GM19238 (cell line): Measurements from ENCODE around the gene STXBP5.
"Not testable (repeated sequence)": the region's sequence is repeated elsewhere in the genome, so short reads cannot be mapped to it uniquely, and the experiment has no call there.

Source experiments
- DNase-seq: peaks from one replicate; pipeline ENCODE4 v3.0.0; 2011; ENCODE audit warnings: low spot score; ENCODE audit not compliant: insufficient read length

Gene STXBP5

GRCh38 chr6:147244832-147245231 lies 40.6 kb downstream of the STXBP5 start:
- DNase-seq: no peak

- no peak for DNase-seq
Measured at GRCh38 chr6:147245693-147246092, 41.5 kb downstream of the STXBP5 start.

- no peak for DNase-seq
Measured at GRCh38 chr6:147246853-147247635, 42.8 kb downstream of the STXBP5 start.

GRCh38 chr6:147248859-147249258 lies 44.6 kb downstream of the STXBP5 start:
- no peak for DNase-seq

- no peak for DNase-seq
Measured at GRCh38 chr6:147251072-147251471, 46.9 kb downstream of the STXBP5 start.

- DNase-seq: not testable (repeated sequence)
Measured at GRCh38 chr6:147254929-147255473, 50.8 kb downstream of the STXBP5 start.

- DNase-seq: no peak
Measured at GRCh38 chr6:147255948-147256674, 51.9 kb downstream of the STXBP5 start.

- DNase-seq: no peak
Measured at GRCh38 chr6:147257760-147258159, 53.5 kb downstream of the STXBP5 start.

GRCh38 chr6:147260091-147260490 lies 55.9 kb downstream of the STXBP5 start:
- no peak for DNase-seq

GRCh38 chr6:147262946-147263345 lies 58.7 kb downstream of the STXBP5 start:
- DNase-seq: no peak

- no peak for DNase-seq
Measured at GRCh38 chr6:147266821-147267220, 62.6 kb downstream of the STXBP5 start.

GRCh38 chr6:147267658-147268057 lies 63.4 kb downstream of the STXBP5 start:
- DNase-seq: no peak

- DNase-seq: no peak
Measured at GRCh38 chr6:147268254-147268653, 64.0 kb downstream of the STXBP5 start.

- DNase-seq: no peak
Measured at GRCh38 chr6:147274012-147274411, 69.8 kb downstream of the STXBP5 start.

- no peak for DNase-seq
Measured at GRCh38 chr6:147274776-147275175, 70.6 kb downstream of the STXBP5 start.

- no peak for DNase-seq
Measured at GRCh38 chr6:147278891-147279290, 74.7 kb downstream of the STXBP5 start.

- DNase-seq: no peak
Measured at GRCh38 chr6:147279427-147279826, 75.2 kb downstream of the STXBP5 start.

GRCh38 chr6:147281895-147282565 lies 77.8 kb downstream of the STXBP5 start:
- no peak for DNase-seq

- DNase-seq: no peak
Measured at GRCh38 chr6:147282566-147282959, 78.3 kb downstream of the STXBP5 start.

GRCh38 chr6:147283460-147283859 lies 79.2 kb downstream of the STXBP5 start:
- no peak for DNase-seq

GRCh38 chr6:147285087-147285855 lies 81.1 kb downstream of the STXBP5 start:
- DNase-seq: no peak
